D721Med (cell line): ENCODE measurements around the gene PNPO.

Source experiments
- DNase-seq: peaks from one replicate; pipeline ENCODE4 v3.0.0; 2011; ENCODE audit warnings: low spot score; ENCODE audit not compliant: insufficient read length
- FAIRE-seq: peaks from 2 replicates; lab custom pipeline; 2011; peaks lifted over from hg19 to GRCh38; lab: Jason Lieb, UNC
- CTCF ChIP-seq: IDR thresholded peaks from 2 replicates; pipeline ENCODE4 v1.5.1; 2012; ENCODE audit warnings: mild to moderate bottlenecking, control low read depth; ENCODE audit not compliant: insufficient read depth; ENCODE audit errors: missing control alignments

PNPO gene

GRCh38 chr17:47993964-47994363, 52.6 kb downstream of the PNPO start:
- TF ChIP-seq CTCF: no peak
- FAIRE-seq: no peak
- DNase-seq: no peak

- DNase-seq (no peak), FAIRE-seq (no peak)
- no peak for TF ChIP-seq CTCF
Observed at GRCh38 chr17:47994724-47995123, 53.4 kb downstream of the PNPO start.

GRCh38 chr17:47995241-47995935, 54.0 kb downstream of the PNPO start:
- FAIRE-seq (no peak), DNase-seq (peak; percentile 47)
- no peak for TF ChIP-seq CTCF

GRCh38 chr17:47996201-47996600, 54.8 kb downstream of the PNPO start:
- DNase-seq (no peak), FAIRE-seq (no peak)
- no peak for TF ChIP-seq CTCF

- TF ChIP-seq CTCF: no peak
- DNase-seq (no peak), FAIRE-seq (no peak)
Observed at GRCh38 chr17:47997586-47997985, 56.2 kb downstream of the PNPO start.

- no peak for FAIRE-seq
- no peak for TF ChIP-seq CTCF
Observed at GRCh38 chr17:47998044-47998443, 56.7 kb downstream of the PNPO start.

More at GRCh38 chr17:47998044-47998443, 56.7 kb downstream of the PNPO start:
- DNase-seq: peak; percentile 52
